ENCODE results near the gene ZC3H14.

Gene ZC3H14

GRCh38 chr14:88632512-88632911 is 69.7 kb downstream of the ZC3H14 start:
- DNase-seq (ENCODE audit: low spot score): no peak
- Mint-ChIP-seq H3K4me1 (ENCODE audit: low read depth) (no peaks in the 10 kb centered on the region), H3K36me3 (ENCODE audit: low read depth) (no peaks in the 10 kb centered on the region), H3K9me3 (no peaks in the 10 kb centered on the region), H3K27ac (no peak overlapping the region), H3K27me3 (ENCODE audit: low read depth) (no peaks in the 10 kb centered on the region), H3K4me3 (no peak overlapping the region)

- DNase-seq (ENCODE audit: low spot score): no peak
- Mint-ChIP-seq H3K9me3 (peaks cover 15% of the 10 kb centered on the region), H3K27ac (no peak overlapping the region), H3K4me3 (no peak overlapping the region), H3K36me3 (ENCODE audit: low read depth) (no peaks in the 10 kb centered on the region), H3K27me3 (ENCODE audit: low read depth) (no peaks in the 10 kb centered on the region), H3K4me1 (ENCODE audit: low read depth) (no peaks in the 10 kb centered on the region)
These were observed 76.4 kb downstream of the ZC3H14 start for GRCh38 chr14:88639221-88639620.

- Mint-ChIP-seq H3K4me3 (no peak overlapping the region), H3K27me3 (ENCODE audit: low read depth) (no peaks in the 10 kb centered on the region), H3K4me1 (ENCODE audit: low read depth) (no peaks in the 10 kb centered on the region), H3K9me3 (peaks cover 10% of the 10 kb centered on the region), H3K36me3 (ENCODE audit: low read depth) (peaks cover 2% of the 10 kb centered on the region), H3K27ac (no peak overlapping the region)
- no peak for DNase-seq (ENCODE audit: low spot score)
These were observed 97.2 kb downstream of the ZC3H14 start for GRCh38 chr14:88660056-88660455.

- Mint-ChIP-seq H3K27me3 (ENCODE audit: low read depth) (no peaks in the 10 kb centered on the region), H3K36me3 (ENCODE audit: low read depth) (no peaks in the 10 kb centered on the region), H3K4me1 (ENCODE audit: low read depth) (no peaks in the 10 kb centered on the region), H3K4me3 (no peak overlapping the region), H3K27ac (no peak overlapping the region), H3K9me3 (no peaks in the 10 kb centered on the region)
- DNase-seq (ENCODE audit: low spot score): peak; percentile 30
These were observed 104.9 kb downstream of the ZC3H14 start for GRCh38 chr14:88667555-88668273.

- no peaks in the 10 kb centered on the region for H3K27me3 Mint-ChIP-seq (ENCODE audit: low read depth)
- H3K36me3 Mint-ChIP-seq (ENCODE audit: low read depth): no peaks in the 10 kb centered on the region
- no peak for DNase-seq (ENCODE audit: low spot score)
- H3K4me1 Mint-ChIP-seq (ENCODE audit: low read depth): no peaks in the 10 kb centered on the region
- no peak overlapping the region for H3K4me3 Mint-ChIP-seq
- H3K27ac Mint-ChIP-seq: no peak overlapping the region
- H3K9me3 Mint-ChIP-seq: no peaks in the 10 kb centered on the region
These were observed 105.7 kb downstream of the ZC3H14 start for GRCh38 chr14:88668448-88669116.

GRCh38 chr14:88669346-88669745 is 106.5 kb downstream of the ZC3H14 start:
- DNase-seq (ENCODE audit: low spot score): no peak
- H3K27ac Mint-ChIP-seq: no peak overlapping the region
- no peaks in the 10 kb centered on the region for H3K27me3 Mint-ChIP-seq (ENCODE audit: low read depth)
- no peaks in the 10 kb centered on the region for H3K9me3 Mint-ChIP-seq
- no peaks in the 10 kb centered on the region for H3K4me1 Mint-ChIP-seq (ENCODE audit: low read depth)
- no peaks in the 10 kb centered on the region for H3K36me3 Mint-ChIP-seq (ENCODE audit: low read depth)
- no peak overlapping the region for H3K4me3 Mint-ChIP-seq
